IMR-90 (cell line): ENCODE measurements around the gene CDCA7. TPM values are rescaled to one million over a fixed set of nuclear protein-coding genes. Genes with fewer than 3 reads are reported as not detected.
A peak's percentile ranks its signal among the peaks of the same experiment; 100 is the strongest.

ENCODE experiments used
- ATAC-seq: fragments of 200-7000 bp; cut with Tn5 transposase; 2 replicates; pipeline ENCODE4 v1.9.1; 2020; ENCODE audit warnings: low read depth, mild to moderate bottlenecking, moderate library complexity
- BruUV-seq: library from RNA; stranded (reverse); fragments of 400-500 nt; replicated peaks from 2 replicates; lab custom pipeline; 2021; lab: Mats Ljungman, UMichigan
- CTCF ChIA-PET: fragments of 300-600 bp; formaldehyde crosslinking; extraction: SDS; loops from one replicate; lab custom pipeline; 2021; ENCODE audit warnings: antibody characterized with exemption; lab: Yijun Ruan, JAX
- POLR2A ChIA-PET: fragments of 300-600 bp; sonication (Branson Sonifier 250); formaldehyde crosslinking; loops from one replicate; lab custom pipeline; 2022; ENCODE audit warnings: antibody characterized with exemption; ENCODE audit not compliant: unreplicated experiment; lab: Charles Lee
- DNase-seq: peaks from one replicate; pipeline ENCODE4 v3.0.0; 2013
- H2AFZ ChIP-seq: replicated peaks from 2 replicates; pipeline ENCODE3; 2013; ENCODE audit warnings: low read length, mild to moderate bottlenecking; ENCODE audit not compliant: poor library complexity
- H2AK5ac ChIP-seq: 2 replicates; pipeline ENCODE4 v1.6.1; 2013; ENCODE audit warnings: low read depth, low read length, inconsistent platforms
- H2AK9ac ChIP-seq: replicated peaks from 2 replicates; pipeline ENCODE3; 2013; ENCODE audit warnings: mild to moderate bottlenecking, low read depth, low read length, moderate library complexity; ENCODE audit not compliant: poor library complexity
- H2BK120ac ChIP-seq: 2 replicates; pipeline ENCODE4 v1.6.1; 2013; ENCODE audit warnings: low read depth, low read length, inconsistent platforms
- H2BK15ac ChIP-seq: 3 replicates; pipeline ENCODE4 v1.6.1; 2013; ENCODE audit warnings: low read depth, low read length, inconsistent platforms
- H2BK20ac ChIP-seq: 2 replicates; pipeline ENCODE4 v1.6.1; 2013; ENCODE audit warnings: low read depth, mild to moderate bottlenecking, inconsistent platforms, low read length, moderate library complexity
- H2BK5ac ChIP-seq: 2 replicates; pipeline ENCODE4 v1.6.1; 2013; ENCODE audit warnings: mild to moderate bottlenecking, low read depth, low read length, inconsistent platforms; ENCODE audit not compliant: poor library complexity, severe bottlenecking
- H3K14ac ChIP-seq: replicated peaks from 2 replicates; pipeline ENCODE4 v1.6.1; 2013; ENCODE audit warnings: low read depth, low read length, inconsistent platforms
- H3K18ac ChIP-seq: 2 replicates; pipeline ENCODE4 v1.6.1; 2013; ENCODE audit warnings: low read depth, low read length, control low read depth
- H3K23ac ChIP-seq: 2 replicates; pipeline ENCODE4 v1.6.1; 2013; ENCODE audit warnings: low read depth, low read length, inconsistent platforms
- H3K27ac ChIP-seq: 2 replicates; pipeline ENCODE4 v1.5.1; 2013; ENCODE audit warnings: mild to moderate bottlenecking, control low read depth, low read length; ENCODE audit not compliant: insufficient read depth
- H3K27me3 ChIP-seq: 2 replicates; pipeline ENCODE4 v1.6.1; 2013; ENCODE audit warnings: low read length; ENCODE audit not compliant: control insufficient read depth, insufficient read depth
- H3K36me3 ChIP-seq: 2 replicates; pipeline ENCODE4 v1.6.1; 2013; ENCODE audit warnings: low read length, mixed read lengths; ENCODE audit not compliant: control insufficient read depth, insufficient read depth
- H3K4ac ChIP-seq: 2 replicates; pipeline ENCODE4 v1.6.1; 2013; ENCODE audit warnings: low read depth, low read length, inconsistent platforms
- H3K4me1 ChIP-seq: 2 replicates; pipeline ENCODE4 v1.6.1; 2013; ENCODE audit warnings: low read length, mixed read lengths; ENCODE audit not compliant: control insufficient read depth, insufficient read depth
- H3K4me2 ChIP-seq: 2 replicates; pipeline ENCODE4 v1.6.1; 2013; ENCODE audit warnings: low read depth, mild to moderate bottlenecking, control low read depth, low read length, moderate library complexity
- H3K4me3 ChIP-seq: 2 replicates; pipeline ENCODE4 v1.5.1; 2013; ENCODE audit warnings: low read depth, mild to moderate bottlenecking, control low read depth, low read length, moderate library complexity; ENCODE audit not compliant: insufficient read depth
- H3K56ac ChIP-seq: 2 replicates; pipeline ENCODE4 v1.6.1; 2013; ENCODE audit warnings: low read length, inconsistent platforms; ENCODE audit not compliant: insufficient read depth; ENCODE audit errors: extremely low read depth
- H3K79me1 ChIP-seq, 2 experiments: 2 replicates each; pipeline ENCODE4 v1.6.1; 2013; ENCODE audit warnings: low read length in 2 of 2, inconsistent platforms in 1 of 2, low read depth in 1 of 2
- H3K9ac ChIP-seq: 2 replicates; pipeline ENCODE4 v1.6.1; 2013; ENCODE audit warnings: low read depth, low read length, control low read depth
- H3K9me1 ChIP-seq: 2 replicates; pipeline ENCODE4 v1.6.1; 2013; ENCODE audit warnings: low read length, inconsistent platforms; ENCODE audit not compliant: insufficient read depth
- H3K9me3 ChIP-seq: 2 replicates; pipeline ENCODE4 v1.6.1; 2013; ENCODE audit warnings: low read length; ENCODE audit not compliant: control insufficient read depth, insufficient read depth
- H4K20me1 ChIP-seq: 2 replicates; pipeline ENCODE4 v1.6.1; 2013; ENCODE audit warnings: low read length, inconsistent platforms; ENCODE audit not compliant: insufficient read depth
- H4K5ac ChIP-seq: 2 replicates; pipeline ENCODE4 v1.6.1; 2013; ENCODE audit warnings: mild to moderate bottlenecking, low read depth, low read length, control low read depth
- H4K8ac ChIP-seq, 2 experiments: 2 replicates each; pipeline ENCODE4 v1.6.1; 2013; ENCODE audit warnings: low read depth in 2 of 2, low read length in 2 of 2, control low read depth in 1 of 2, inconsistent platforms in 1 of 2
- H4K91ac ChIP-seq: 2 replicates; pipeline ENCODE4 v1.6.1; 2013; ENCODE audit warnings: low read depth, low read length, inconsistent platforms; ENCODE audit not compliant: insufficient read depth
- BHLHE40 ChIP-seq: fragments of 150-350 bp; IDR thresholded peaks from 2 replicates; pipeline ENCODE4 v1.6.1; 2016; ENCODE audit warnings: mild to moderate bottlenecking, low read depth, low read length
- CEBPB ChIP-seq: IDR thresholded peaks from 2 replicates; pipeline ENCODE4 v1.6.1; 2012; ENCODE audit warnings: low read depth, low read length, improper control_type of control experiment
- FOS ChIP-seq: fragments of 150-350 bp; IDR thresholded peaks from 2 replicates; pipeline ENCODE4 v1.6.1; 2016; ENCODE audit warnings: low read depth, low read length
- MAFK ChIP-seq: IDR thresholded peaks from 2 replicates; pipeline ENCODE4 v1.6.1; 2012; ENCODE audit warnings: low read depth, low read length, improper control_type of control experiment
- MAZ ChIP-seq: IDR thresholded peaks from 2 replicates; pipeline ENCODE4 v1.6.1; 2012; ENCODE audit warnings: low read depth, mild to moderate bottlenecking, low read length, improper control_type of control experiment, moderate library complexity, borderline replicate concordance
- NFE2L2 ChIP-seq: fragments of 150-350 bp; IDR thresholded peaks from 2 replicates; pipeline ENCODE4 v1.6.1; 2016; ENCODE audit warnings: low read depth, mild to moderate bottlenecking, low read length
- RAD21 ChIP-seq: IDR thresholded peaks from 2 replicates; pipeline ENCODE4 v1.6.1; 2012; ENCODE audit warnings: low read length, improper control_type of control experiment
- RCOR1 ChIP-seq: IDR thresholded peaks from 2 replicates; pipeline ENCODE4 v1.6.1; 2012; ENCODE audit warnings: mild to moderate bottlenecking, low read length, improper control_type of control experiment; ENCODE audit not compliant: insufficient replicate concordance
- WGBS, 2 experiments: methylation state at CpG; one replicate each; pipeline versions ENCODE4 v1.1.5 to v1.1.7; 2013; ENCODE audit warnings: missing lambda C conversion rate in 2 of 2; ENCODE audit not compliant: insufficient read length in 1 of 2; ENCODE audit errors: extremely low coverage in 2 of 2; 5-methylcytosine and 5-hydroxymethylcytosine counted together
- dilution Hi-C: fragments of 300-500 bp; cut with HindIII; formaldehyde crosslinking; loops from one replicate; pipeline ENCODE4 v1.14.3; 2018; ENCODE audit warnings: low sequenced_read_pairs; ENCODE audit not compliant: unreplicated experiment
- in situ Hi-C: fragments of 300-500 bp; cut with MboI; formaldehyde crosslinking; loops from 3 replicates; pipeline ENCODE4 v1.14.3; 2019; ENCODE audit warnings: low sequenced_read_pairs, inconsistent platforms, mixed read lengths
- intact Hi-C: fragments of 100-400 bp; cut with micrococcal nuclease; formaldehyde crosslinking; loops from 2 replicates; pipeline ENCODE4 v1.10.0; 2022
- polyA plus RNA-seq, 3 experiments: library from polyadenylated mRNA; depleted of rRNA; stranded (reverse); fragments of >200 nt; gene quantifications; 2 replicates each; pipeline ENCODE4 v1.2.3, GENCODE V29; 2012; ENCODE audit warnings: low replicate concordance in 1 of 3
- total RNA-seq: library from RNA; depleted of rRNA; stranded (reverse); fragments of >200 nt; gene quantifications from 2 replicates; pipeline ENCODE4 v1.2.3, GENCODE V29; 2012
- TF ChIP-seq, protein P1 (sequence below): fragments of 150-350 bp; IDR thresholded peaks from 2 replicates; pipeline ENCODE4 v1.6.1; 2017; ENCODE audit warnings: mild to moderate bottlenecking, antibody characterized with exemption, low read length, low read depth

CDCA7 gene
- total and polyA plus RNA-seq, 2 of the 4 experiments (the other 2 are of a cell fraction) = 12.0 to 18.7 TPM

DNA sequence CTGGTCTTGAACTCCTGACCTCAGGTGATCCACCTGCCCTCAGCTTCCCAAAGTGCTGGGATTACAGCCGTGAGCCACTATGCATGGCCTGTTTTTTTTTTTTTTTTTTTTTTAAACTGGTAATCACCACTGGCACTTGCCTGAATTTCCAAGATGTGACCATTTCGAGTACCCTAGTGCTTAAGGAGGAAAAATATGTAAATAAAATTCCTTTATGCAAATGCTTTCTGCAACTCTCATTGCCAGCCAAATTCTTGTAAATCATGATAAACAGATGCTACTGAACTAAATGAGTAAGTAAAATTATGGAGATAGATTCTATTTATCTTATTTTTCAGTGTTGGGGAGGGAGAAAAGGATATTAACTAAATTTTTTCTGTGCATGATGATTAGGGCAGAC, 18.6 kb downstream of the CDCA7 start:
- DNase-seq (peak; percentile 13), ATAC-seq (peak; percentile 83)
- H4K5ac ChIP-seq = no peak overlapping the region
- no peak overlapping the region for H2BK120ac ChIP-seq
- no peak overlapping the region for H4K8ac ChIP-seq
- no peak overlapping the region for H3K4me3 ChIP-seq
- no peak overlapping the region for H2BK5ac ChIP-seq
- H3K18ac ChIP-seq = no peak overlapping the region
- H2AK5ac ChIP-seq = no peak overlapping the region
- no peak overlapping the region for H2AK9ac ChIP-seq
- H3K9me3 ChIP-seq = no peaks in the 10 kb centered on the region
- H3K56ac ChIP-seq = no peak overlapping the region
- no CpG with 5 or more reads among the region's 2 CpGs for WGBS, 2 experiments
- no peak overlapping the region for H3K4ac ChIP-seq
- ChIA-PET POLR2A (no interaction called here), CTCF (interaction anchor here (0.6 kb wide), 2 partner anchors 84 to 134 kb away, joined by 3 to 5 read pairs; no protein-coding TSS in a partner anchor)
- H3K14ac ChIP-seq = no peak overlapping the region
- no peak overlapping the region for H3K9ac ChIP-seq
- no peaks in the 10 kb centered on the region for H3K79me1 ChIP-seq
- peaks cover 2% of the 10 kb centered on the region for H3K4me1 ChIP-seq
- in situ Hi-C loops (loop anchor here (25.0 kb wide), 1 partner anchor 336 kb away; no protein-coding TSS in a partner anchor), dilution Hi-C loops (no loop called here), intact Hi-C loops (no loop called here)
- no peak overlapping the region for H4K91ac ChIP-seq
- H2BK20ac ChIP-seq = no peak overlapping the region
- H3K23ac ChIP-seq = no peak overlapping the region
- no peaks in the 10 kb centered on the region for H3K27me3 ChIP-seq
- no peak overlapping the region for H2BK15ac ChIP-seq
- peaks cover 3% of the 10 kb centered on the region; the same call in 1 of the 2 replicates for H3K9me1 ChIP-seq
- H3K36me3 ChIP-seq = no peaks in the 10 kb centered on the region; the same call in 1 of the 2 replicates
- H2AFZ ChIP-seq = no peak overlapping the region
- BruUV-seq = no TSS peak
- H4K20me1 ChIP-seq = no peaks in the 10 kb centered on the region
- TF ChIP-seq MAFK (no peak), RCOR1 (no peak), BHLHE40 (no peak), CEBPB (no peak), NFE2L2 (no peak), RAD21 (no peak), FOS (no peak), MAZ (no peak)
- TF ChIP-seq, protein P1, sequence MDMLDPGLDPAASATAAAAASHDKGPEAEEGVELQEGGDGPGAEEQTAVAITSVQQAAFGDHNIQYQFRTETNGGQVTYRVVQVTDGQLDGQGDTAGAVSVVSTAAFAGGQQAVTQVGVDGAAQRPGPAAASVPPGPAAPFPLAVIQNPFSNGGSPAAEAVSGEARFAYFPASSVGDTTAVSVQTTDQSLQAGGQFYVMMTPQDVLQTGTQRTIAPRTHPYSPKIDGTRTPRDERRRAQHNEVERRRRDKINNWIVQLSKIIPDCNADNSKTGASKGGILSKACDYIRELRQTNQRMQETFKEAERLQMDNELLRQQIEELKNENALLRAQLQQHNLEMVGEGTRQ = no peak
- H3K27ac ChIP-seq = no peak overlapping the region
- H3K4me2 ChIP-seq = no peak overlapping the region
